ENCODE data around the gene LSM10.

DNA sequence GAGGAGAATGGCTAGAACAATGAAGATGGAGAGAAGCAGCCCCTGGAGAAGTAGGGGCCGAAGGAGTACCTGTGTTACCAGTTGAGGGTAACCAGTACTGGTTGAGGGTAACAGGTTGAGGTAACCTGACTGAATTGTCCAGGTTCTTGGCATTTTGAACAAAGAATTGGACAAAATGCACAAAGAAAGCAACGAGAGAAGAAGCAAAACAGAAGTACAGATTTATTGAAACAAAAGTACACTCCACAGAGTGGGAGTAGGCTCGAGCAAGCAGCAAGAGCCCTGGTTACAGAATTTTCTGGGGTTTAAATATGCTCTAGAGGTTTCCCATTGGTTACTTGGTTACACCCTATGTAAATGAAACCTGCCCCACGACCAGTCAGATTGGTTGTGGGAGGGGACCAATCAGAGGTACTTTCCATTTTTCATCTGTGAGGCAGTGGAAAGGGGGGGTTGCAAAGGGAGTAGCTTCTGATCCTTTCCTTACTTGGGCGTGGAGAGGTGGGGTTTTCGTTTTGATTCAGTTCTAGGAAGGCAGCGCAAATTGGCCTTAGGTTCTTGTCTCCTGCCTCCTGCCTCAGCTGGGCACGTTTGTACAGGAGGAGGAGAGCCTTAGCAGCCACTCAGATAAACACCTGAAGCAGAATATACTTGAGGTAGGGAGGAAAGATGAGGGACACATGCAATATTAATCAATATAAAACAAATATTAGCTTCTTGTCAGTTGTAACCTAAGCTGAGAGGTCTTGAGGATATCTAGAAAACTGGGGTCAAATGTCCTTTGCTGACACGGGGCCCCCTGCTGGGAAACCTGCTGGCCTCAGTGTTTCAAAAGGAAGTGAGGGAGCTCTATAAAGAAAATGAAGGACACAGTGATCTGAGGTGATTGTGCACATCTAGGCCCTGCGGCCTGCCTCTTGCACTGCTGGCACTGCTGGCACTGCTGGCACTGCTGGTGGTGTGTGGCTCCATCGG, 14.3 kb upstream of the LSM10 start:
- TF ChIP-seq, protein P1, sequence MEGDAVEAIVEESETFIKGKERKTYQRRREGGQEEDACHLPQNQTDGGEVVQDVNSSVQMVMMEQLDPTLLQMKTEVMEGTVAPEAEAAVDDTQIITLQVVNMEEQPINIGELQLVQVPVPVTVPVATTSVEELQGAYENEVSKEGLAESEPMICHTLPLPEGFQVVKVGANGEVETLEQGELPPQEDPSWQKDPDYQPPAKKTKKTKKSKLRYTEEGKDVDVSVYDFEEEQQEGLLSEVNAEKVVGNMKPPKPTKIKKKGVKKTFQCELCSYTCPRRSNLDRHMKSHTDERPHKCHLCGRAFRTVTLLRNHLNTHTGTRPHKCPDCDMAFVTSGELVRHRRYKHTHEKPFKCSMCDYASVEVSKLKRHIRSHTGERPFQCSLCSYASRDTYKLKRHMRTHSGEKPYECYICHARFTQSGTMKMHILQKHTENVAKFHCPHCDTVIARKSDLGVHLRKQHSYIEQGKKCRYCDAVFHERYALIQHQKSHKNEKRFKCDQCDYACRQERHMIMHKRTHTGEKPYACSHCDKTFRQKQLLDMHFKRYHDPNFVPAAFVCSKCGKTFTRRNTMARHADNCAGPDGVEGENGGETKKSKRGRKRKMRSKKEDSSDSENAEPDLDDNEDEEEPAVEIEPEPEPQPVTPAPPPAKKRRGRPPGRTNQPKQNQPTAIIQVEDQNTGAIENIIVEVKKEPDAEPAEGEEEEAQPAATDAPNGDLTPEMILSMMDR (IDR thresholded peaks at IDR 0.05): no peak
- no peak for TF ChIP-seq POLR2A (IDR thresholded peaks at IDR 0.05)

Data from heart left ventricle (tissue), 13 donors.